Measurements from ENCODE around the gene IKZF2.

Gene IKZF2

GRCh38 chr2:213089438-213089837 lies 62.0 kb downstream of the IKZF2 start:
- Histone ChIP-seq H3K4me3 (no peak overlapping the region), H3K27ac (no peak overlapping the region)
- TF ChIP-seq CTCF (IDR thresholded peaks at IDR 0.05) = no peak
- no peak for DNase-seq (ENCODE audit: low spot score)

GRCh38 chr2:213087040-213087439 lies 64.4 kb downstream of the IKZF2 start:
- TF ChIP-seq CTCF (IDR thresholded peaks at IDR 0.05) = no peak
- no peak for DNase-seq (ENCODE audit: low spot score)
- Histone ChIP-seq H3K27ac (no peak overlapping the region), H3K4me3 (no peak overlapping the region)

- Histone ChIP-seq H3K27ac (peak overlapping the region in 1 of 2 donors; percentile 62), H3K4me3 (no peak overlapping the region)
- DNase-seq (ENCODE audit: low spot score) = no peak
- no peak for TF ChIP-seq CTCF (IDR thresholded peaks at IDR 0.05)
Measured at GRCh38 chr2:213086571-213086970, 64.8 kb downstream of the IKZF2 start.

GRCh38 chr2:213086050-213086449 lies 65.4 kb downstream of the IKZF2 start:
- no peak for DNase-seq (ENCODE audit: low spot score)
- Histone ChIP-seq H3K27ac (peak overlapping the region in 1 of 2 donors; percentile 62), H3K4me3 (no peak overlapping the region)
- no peak for TF ChIP-seq CTCF (IDR thresholded peaks at IDR 0.05)

- H3K4me3 ChIP-seq = no peak overlapping the region
- no peak for DNase-seq (ENCODE audit: low spot score)
- H3K27ac ChIP-seq = peak overlapping the region in 1 of 2 donors; percentile 62
- no peak for TF ChIP-seq CTCF (IDR thresholded peaks at IDR 0.05)
Measured at GRCh38 chr2:213085538-213085937, 65.9 kb downstream of the IKZF2 start.

- no peak overlapping the region for H3K4me3 ChIP-seq
- no peak for TF ChIP-seq CTCF (IDR thresholded peaks at IDR 0.05)
- H3K27ac ChIP-seq = no peak overlapping the region
- no peak for DNase-seq (ENCODE audit: low spot score)
Measured at GRCh38 chr2:213084261-213084660, 67.2 kb downstream of the IKZF2 start.

GRCh38 chr2:213080969-213081617 lies 70.3 kb downstream of the IKZF2 start:
- no peak overlapping the region for H3K4me3 ChIP-seq
- DNase-seq (ENCODE audit: low spot score) = no peak
- H3K27ac ChIP-seq = no peak overlapping the region
- no peak for TF ChIP-seq CTCF (IDR thresholded peaks at IDR 0.05)
